NCI-H2081 treated with DMSO at 0.1 percent for 48 hours (cell line): ENCODE data around the gene RALY.
"Not testable (repeated sequence)": the region's sequence is repeated elsewhere in the genome, so short reads cannot be mapped to it uniquely, and the experiment has no call there.

Experiments
- DNase-seq: peaks from one replicate; lab custom pipeline; 2025; lab: John Stamatoyannopoulos, UW

RALY gene

GRCh38 chr20:34105978-34106675 lies 112.4 kb downstream of the RALY start:
- no peak for DNase-seq

DNA sequence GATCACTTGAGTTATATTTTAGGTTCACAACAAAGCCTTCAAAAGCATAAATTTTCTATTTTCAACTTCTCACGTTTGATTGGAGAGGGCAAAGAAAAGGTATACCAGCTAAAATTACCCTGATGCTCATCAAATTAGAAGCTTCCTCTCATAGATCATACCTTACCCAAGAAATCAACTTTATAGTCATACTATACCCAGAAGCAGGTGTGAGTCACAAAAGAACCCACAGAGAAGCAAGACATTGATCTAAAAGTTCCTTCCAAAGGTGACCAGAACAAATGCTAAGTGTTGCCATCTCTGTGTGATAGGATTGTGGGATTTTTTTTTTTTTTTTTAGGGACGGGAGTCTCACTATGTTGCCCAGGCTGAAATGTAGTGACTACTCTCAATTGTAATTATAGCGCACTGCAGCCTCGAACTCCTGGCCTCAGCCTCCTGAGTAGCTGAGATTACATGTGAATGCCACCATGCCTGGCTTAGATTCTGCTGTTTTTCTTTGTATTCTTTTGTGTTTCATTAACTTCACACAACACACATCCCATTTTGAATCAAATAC lies 115.0 kb downstream of the RALY start:
- DNase-seq, result no peak

DNA sequence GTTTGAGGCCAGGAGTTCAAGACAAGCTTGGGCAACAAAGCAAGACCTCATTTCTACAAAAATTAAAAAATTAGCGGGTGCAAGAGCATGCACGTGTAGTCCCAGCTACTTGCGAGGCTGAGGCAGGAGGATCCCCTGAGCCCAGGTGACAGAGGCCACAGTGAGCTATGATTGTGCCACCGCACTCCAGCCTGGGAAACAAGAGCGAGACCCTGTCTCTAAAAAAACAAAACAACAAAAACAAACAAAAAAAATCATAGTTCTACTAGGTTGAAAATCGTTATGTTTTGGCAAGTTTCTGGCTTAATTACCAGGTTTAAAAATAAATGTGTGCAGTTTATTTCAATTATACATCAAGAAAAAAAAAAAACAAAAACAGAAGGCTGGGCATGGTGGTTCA lies 115.7 kb downstream of the RALY start:
- DNase-seq, result no peak

GRCh38 chr20:34110025-34110744 lies 116.5 kb downstream of the RALY start:
- no peak for DNase-seq

DNA sequence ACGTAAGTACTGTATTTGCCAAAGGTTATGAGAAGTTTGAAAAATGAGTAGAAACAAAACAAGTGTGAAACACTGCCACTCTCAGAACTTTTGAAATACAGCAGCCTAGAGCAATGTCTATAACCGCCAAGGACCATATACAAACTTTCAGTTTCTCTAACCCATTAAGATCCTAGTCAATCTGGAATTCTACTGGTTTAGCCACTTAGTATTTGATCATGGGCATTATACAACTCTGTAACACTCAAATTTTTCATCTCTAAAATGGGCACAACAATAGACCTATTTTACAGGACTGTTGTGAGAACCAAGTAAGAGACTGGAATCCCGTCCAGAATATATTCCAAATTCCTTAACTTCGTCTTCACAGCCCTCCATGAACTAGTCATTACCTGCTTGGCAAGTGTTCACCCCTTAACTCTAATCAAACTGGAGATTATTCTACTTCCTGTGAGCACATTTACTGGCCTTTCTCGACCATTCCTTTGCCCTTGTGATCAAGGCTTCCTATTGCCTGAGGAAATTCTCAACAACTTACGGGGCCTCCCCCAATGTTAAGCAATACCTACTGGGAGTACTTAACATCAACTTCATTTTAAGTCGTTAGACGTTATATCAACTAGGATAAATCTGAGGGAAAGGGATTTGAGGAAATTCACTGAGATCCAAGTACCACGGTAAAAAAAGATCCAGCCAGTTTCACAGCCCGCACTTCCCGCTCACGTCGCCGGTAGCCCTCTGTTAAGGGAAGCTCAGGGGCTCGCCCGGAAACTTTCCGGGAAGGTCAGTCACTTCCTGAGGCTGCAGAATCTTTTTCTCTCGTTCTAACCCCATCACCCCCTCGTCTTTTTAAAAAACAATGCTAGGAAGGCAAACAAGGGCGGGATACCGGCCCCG lies 117.3 kb downstream of the RALY start:
- no peak for DNase-seq

GRCh38 chr20:34111702-34112599 lies 118.2 kb downstream of the RALY start, which contains the start of gene EIF2S2:
TSS of gene EIF2S2 (minus strand) at chr20:34112243. CDS start at chr20:34112110, 133 bp downstream.
- DNase-seq, result peak; percentile 90

DNA sequence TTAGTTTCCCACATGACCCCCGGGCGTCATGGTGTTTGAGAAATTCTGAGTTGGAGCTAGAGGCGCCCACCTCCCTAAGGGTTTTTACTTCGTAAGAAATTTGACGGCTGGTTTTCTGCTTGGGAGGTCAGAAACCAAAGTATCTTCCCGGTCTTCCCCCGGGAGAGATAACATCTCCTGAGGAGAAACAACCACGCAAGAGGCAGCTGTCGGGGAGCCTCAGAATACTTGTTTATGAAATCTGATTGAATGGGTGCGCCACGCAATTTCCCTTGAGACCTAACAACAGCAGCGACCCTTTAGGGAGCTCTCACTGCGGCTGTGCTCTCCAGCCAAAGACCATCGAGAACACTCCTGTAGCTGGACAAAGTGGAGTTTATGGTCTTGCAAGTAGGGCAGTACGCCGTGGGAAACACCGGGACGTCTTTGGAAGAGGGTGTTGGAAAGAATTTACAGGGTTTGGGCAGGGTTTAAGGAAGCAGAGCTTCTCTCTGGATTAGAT lies 118.9 kb downstream of the RALY start:
- no peak for DNase-seq

- DNase-seq, result no peak
Measured at GRCh38 chr20:34114809-34115208, 121.1 kb downstream of the RALY start.

GRCh38 chr20:34115232-34115631 lies 121.5 kb downstream of the RALY start:
- DNase-seq, result no peak

DNA sequence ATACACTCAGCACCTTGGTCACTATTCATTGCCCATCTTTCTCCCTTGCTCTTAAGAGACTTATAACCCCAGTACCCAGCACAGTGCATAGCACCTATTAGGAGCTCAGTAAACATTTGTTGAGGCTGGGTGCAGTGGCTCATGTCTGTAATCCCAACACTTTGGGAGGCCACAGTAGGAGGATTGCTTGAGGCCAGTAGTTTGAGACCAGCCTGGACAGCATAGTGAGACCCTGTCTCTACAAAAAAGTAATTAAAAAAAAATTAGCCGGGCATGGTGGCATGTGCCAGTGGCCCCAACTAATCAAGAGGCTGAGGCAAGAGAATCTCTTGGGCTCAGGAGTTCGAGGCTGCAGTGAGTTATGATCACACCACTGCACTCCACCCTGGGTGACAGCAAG lies 126.5 kb downstream of the RALY start:
- DNase-seq, result no peak

GRCh38 chr20:34122274-34122980 lies 128.7 kb downstream of the RALY start:
- DNase-seq, result no peak

DNA sequence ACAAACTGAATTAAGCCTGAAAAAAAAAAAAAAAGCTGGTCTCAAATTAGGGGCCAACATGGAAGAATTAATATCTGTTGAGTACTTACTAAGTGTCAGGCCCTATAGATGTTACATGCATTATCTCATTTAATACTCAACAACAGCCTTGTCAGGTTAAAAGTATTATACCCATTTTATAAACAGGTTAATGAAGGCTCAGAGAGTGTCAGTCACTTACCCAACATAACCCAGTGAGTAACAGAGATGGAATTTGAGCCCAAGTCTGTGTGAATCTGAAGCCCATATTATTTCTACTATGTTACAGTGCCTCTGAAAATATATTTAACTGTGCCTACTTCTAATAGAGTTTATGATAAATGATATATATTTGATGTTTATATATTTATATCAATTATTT lies 129.6 kb downstream of the RALY start:
- no peak for DNase-seq

- DNase-seq, result no peak
Measured at GRCh38 chr20:34124469-34125249, 130.9 kb downstream of the RALY start.

DNA sequence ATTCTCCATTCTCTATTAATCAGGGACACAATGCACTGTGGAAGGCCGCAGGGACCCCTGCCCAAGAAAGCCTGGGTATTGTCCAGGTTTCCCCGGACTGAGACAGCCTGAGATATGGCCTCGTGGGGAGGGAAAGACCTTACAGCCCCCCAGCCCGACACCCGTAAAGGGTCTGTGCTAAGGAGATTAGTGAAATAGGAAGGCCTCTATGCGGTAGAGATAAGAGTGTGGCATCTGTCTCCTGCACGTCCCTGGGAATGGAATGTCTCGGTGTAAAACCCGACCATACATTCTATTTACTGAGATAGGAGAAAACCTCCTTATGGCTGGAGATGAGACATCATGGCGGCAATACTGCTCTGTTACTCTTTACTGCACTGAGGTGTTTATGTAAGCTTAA lies 134.1 kb downstream of the RALY start:
- DNase-seq, result no peak

GRCh38 chr20:34129518-34130162 lies 135.9 kb downstream of the RALY start:
- peak; percentile 57 for DNase-seq

DNA sequence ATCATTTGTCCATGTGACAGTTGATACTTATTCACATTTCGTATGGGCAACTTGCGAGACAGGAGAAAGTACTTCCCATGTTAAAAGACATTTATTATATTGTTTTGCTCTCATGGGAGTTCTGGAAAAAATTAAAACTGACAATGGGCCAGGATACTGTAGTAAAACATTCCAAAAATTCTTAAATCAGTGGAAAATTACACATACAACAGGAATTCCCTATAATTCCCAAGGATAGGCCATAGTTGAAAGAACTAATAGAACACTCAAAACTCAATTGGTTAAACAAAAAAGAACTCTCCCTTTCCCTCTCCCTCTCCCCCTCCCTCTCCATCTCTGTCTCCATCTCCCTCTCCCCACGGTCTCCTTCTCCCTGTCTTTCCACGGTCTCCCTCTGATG lies 137.8 kb downstream of the RALY start:
- DNase-seq, result no peak

DNA sequence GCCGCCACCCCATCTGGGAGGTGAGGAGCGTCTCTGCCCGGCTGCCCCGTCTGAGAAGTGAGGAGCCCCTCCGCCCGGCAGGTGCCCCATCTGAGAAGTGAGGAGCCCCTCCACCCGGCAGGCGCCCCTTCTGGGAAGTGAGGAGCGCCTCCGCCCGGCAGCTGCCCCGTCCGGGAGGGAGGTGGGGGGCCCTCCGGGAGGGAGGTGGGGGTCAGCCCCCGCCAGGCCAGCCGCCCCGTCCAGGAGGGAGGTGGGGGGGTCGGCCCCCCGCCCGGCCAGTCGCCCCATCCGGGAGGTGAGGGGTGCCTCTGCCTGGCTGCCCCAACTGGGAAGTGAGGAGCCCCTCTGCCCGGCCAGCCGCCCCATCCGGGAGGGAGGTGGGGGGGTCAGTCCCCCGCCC lies 138.8 kb downstream of the RALY start:
- DNase-seq, result not testable (repeated sequence)

- DNase-seq, result not testable (repeated sequence)
Measured at GRCh38 chr20:34132943-34133342, 139.2 kb downstream of the RALY start.

DNA sequence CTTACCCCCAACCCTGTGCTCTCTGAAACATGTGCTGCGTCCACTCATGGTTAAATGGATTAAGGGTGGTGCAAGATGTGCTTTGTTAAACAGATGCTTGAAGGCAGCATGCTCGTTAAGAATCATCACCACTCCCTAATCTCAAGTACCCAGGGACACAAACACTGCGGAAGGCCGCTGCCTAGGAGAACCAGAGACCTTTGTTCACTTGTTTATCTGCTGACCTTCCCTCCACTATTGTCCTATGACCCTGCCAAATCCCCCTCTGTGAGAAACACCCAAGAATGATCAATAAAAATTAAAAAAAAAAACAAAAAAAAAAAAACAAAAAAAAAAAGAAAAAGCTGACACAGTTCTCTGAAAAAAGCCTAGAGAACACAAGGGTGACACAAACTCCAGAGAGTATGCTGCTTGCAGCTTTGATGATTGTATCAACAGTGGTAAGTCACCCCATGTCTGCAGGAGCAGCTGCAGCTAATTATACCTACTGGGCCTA lies 139.7 kb downstream of the RALY start:
- DNase-seq, result peak; percentile 22
